Prostate gland (tissue), 2 donors: ENCODE measurements around the gene MECR. TPM values are rescaled to one million over a fixed set of nuclear protein-coding genes. Genes with fewer than 3 reads are reported as not detected.

Experiments used
- DNase-seq: peaks from one replicate; pipeline ENCODE4 v3.0.0-alpha.2; 2019; ENCODE audit warnings: low spot score
- H3K27ac ChIP-seq, 2 donors: fragments of 200-600 bp; sonication (generic); 2 replicates each; pipeline ENCODE4 v1.5.1; 2017 to 2019
- H3K27me3 ChIP-seq: fragments of 200-600 bp; sonication (generic); replicated peaks from 2 replicates; pipeline ENCODE4 v1.5.1; 2019; ENCODE audit not compliant: insufficient read depth
- H3K36me3 ChIP-seq, 2 donors: fragments of 200-600 bp; sonication (generic); 1 replicate in 1 of 2; 2 replicates in 1 of 2; pipeline versions ENCODE4 v1.5.1 to v1.8.1; 2017 to 2019
- H3K4me1 ChIP-seq: fragments of 200-600 bp; sonication (generic); replicated peaks from 2 replicates; pipeline ENCODE4 v1.5.1; 2019
- H3K4me3 ChIP-seq, 2 donors: fragments of 200-600 bp; sonication (generic); 2 replicates each; pipeline ENCODE4 v1.5.1; 2017 to 2019
- H3K9me3 ChIP-seq: fragments of 200-600 bp; sonication (generic); 2 replicates; pipeline ENCODE4 v1.5.1; 2017
- CTCF ChIP-seq, 4 experiments: fragments of 200-600 bp in 2 of 4; fragments of 450-650 bp in 2 of 4; sonication (generic) in 2 of 4; IDR thresholded peaks; 1 replicate in 3 of 4; 2 replicates in 1 of 4; pipeline ENCODE4 v1.5.1; 2016 to 2019; ENCODE audit warnings: antibody characterized with exemption in 4 of 4, mild to moderate bottlenecking in 2 of 4, moderate library complexity in 2 of 4
- POLR2A ChIP-seq: fragments of 450-650 bp; IDR thresholded peaks from one replicate; pipeline ENCODE4 v1.6.1; 2016; ENCODE audit warnings: antibody characterized with exemption, mild to moderate bottlenecking
- POLR2AphosphoS5 ChIP-seq: sonication (generic); formaldehyde crosslinking; IDR thresholded peaks from one replicate; pipeline ENCODE4 v1.6.1; 2017; ENCODE audit warnings: antibody characterized with exemption
- WGBS: methylation state at CpG from one replicate; pipeline ENCODE4 v1.1.5; 2018; 5-methylcytosine and 5-hydroxymethylcytosine counted together
- intact Hi-C: fragments of 100-400 bp; cut with DNase I; formaldehyde crosslinking; loops from one replicate; pipeline ENCODE4 v1.14.2; 2022
- total RNA-seq, 2 donors: library from RNA; depleted of rRNA; stranded (reverse); fragments of >200 nt; gene quantifications; one replicate each; pipeline ENCODE4 v1.1.0, GENCODE V29; 2016

MECR gene
- total RNA-seq, 2 donors from 2014 or later: 17.7 to 49.3 TPM

- Histone ChIP-seq H3K27ac (no peak overlapping the region), H3K36me3 (no peaks in the 10 kb centered on the region), H3K9me3 (no peaks in the 10 kb centered on the region), H3K4me3 (no peak overlapping the region), H3K27me3 (no peaks in the 10 kb centered on the region), H3K4me1 (no peaks in the 10 kb centered on the region)
- no peak for DNase-seq
- 79% methylated on average over 7 of the region's 8 CpGs for WGBS
- intact Hi-C loops: no loop called here
- TF ChIP-seq POLR2AphosphoS5: no peak
- no peak for TF ChIP-seq POLR2A
- no peak for TF ChIP-seq CTCF (IDR thresholded peaks at IDR 0.05)
Measured at GRCh38 chr1:29251164-29252124, 20.7 kb upstream of the MECR start.

GRCh38 chr1:29249951-29250581 is 19.3 kb upstream of the MECR start:
- no peaks in the 10 kb centered on the region for H3K36me3 ChIP-seq
- no peaks in the 10 kb centered on the region for H3K27me3 ChIP-seq
- H3K27ac ChIP-seq: no peak overlapping the region
- TF ChIP-seq POLR2A (no peak), CTCF (IDR thresholded peaks at IDR 0.05) (no peak), POLR2AphosphoS5 (no peak)
- WGBS: 100% methylated on average over 2 of the region's 2 CpGs
- H3K9me3 ChIP-seq: no peaks in the 10 kb centered on the region
- H3K4me3 ChIP-seq: no peak overlapping the region
- H3K4me1 ChIP-seq: no peaks in the 10 kb centered on the region
- intact Hi-C loops: no loop called here
- DNase-seq: no peak

- intact Hi-C loops: no loop called here
- DNase-seq: no peak
- no peaks in the 10 kb centered on the region for H3K27me3 ChIP-seq
- no peak overlapping the region for H3K4me3 ChIP-seq
- H3K4me1 ChIP-seq: no peaks in the 10 kb centered on the region
- no peak overlapping the region for H3K27ac ChIP-seq
- WGBS: 37% methylated on average over 8 of the region's 8 CpGs
- TF ChIP-seq CTCF (IDR thresholded peaks at IDR 0.05) (no peak), POLR2A (no peak), POLR2AphosphoS5 (no peak)
- H3K9me3 ChIP-seq: no peaks in the 10 kb centered on the region
- H3K36me3 ChIP-seq: no peaks in the 10 kb centered on the region
Measured at GRCh38 chr1:29249170-29249691, 18.5 kb upstream of the MECR start.

GRCh38 chr1:29248409-29248808 is 17.7 kb upstream of the MECR start:
- DNase-seq: no peak
- Histone ChIP-seq H3K27ac (no peak overlapping the region), H3K4me1 (no peaks in the 10 kb centered on the region), H3K9me3 (no peaks in the 10 kb centered on the region), H3K36me3 (no peaks in the 10 kb centered on the region), H3K27me3 (no peaks in the 10 kb centered on the region), H3K4me3 (no peak overlapping the region)
- intact Hi-C loops: no loop called here
- TF ChIP-seq POLR2A: no peak
- no peak for TF ChIP-seq CTCF (IDR thresholded peaks at IDR 0.05)
- TF ChIP-seq POLR2AphosphoS5: no peak
- 82% methylated on average over 2 of the region's 2 CpGs for WGBS
